A549 (cell line): Measurements from ENCODE around the gene SMIM11. TPM values are rescaled to one million over a fixed set of nuclear protein-coding genes. Genes with fewer than 3 reads are reported as not detected.

Source experiments
- ATAC-seq, 2 experiments: fragments of 200-7000 bp in 1 of 2; fragments of >200 bp in 1 of 2; cut with Nextera tagmentation in 1 of 2; cut with Tn5 transposase in 1 of 2; 3 replicates each; pipeline versions ENCODE4 v1.8.0 to v1.9.1; 2018 to 2020; ENCODE audit warnings: mild to moderate bottlenecking in 1 of 2, moderate library complexity in 1 of 2
- CTCF ChIA-PET: fragments of 300-600 bp; sonication (Branson Sonifier 250); formaldehyde crosslinking; extraction: SDS; loops from one replicate; lab custom pipeline; 2021; ENCODE audit warnings: antibody characterized with exemption, inconsistent platforms; lab: Yijun Ruan, JAX
- POLR2A ChIA-PET: fragments of 350-600 bp; formaldehyde crosslinking; extraction: SDS; loops from one replicate; lab custom pipeline; 2021; ENCODE audit warnings: antibody characterized with exemption, inconsistent platforms; lab: Yijun Ruan, JAX
- DNase-seq, 2 experiments: peaks; one replicate each; pipeline versions ENCODE4 v3.0.0 to v3.0.0-alpha.2; 2011 to 2016; ENCODE audit warnings: low read depth in 1 of 2, low spot score in 1 of 2
- FAIRE-seq: peaks from 2 replicates; lab custom pipeline; 2011; peaks lifted over from hg19 to GRCh38; lab: Jason Lieb, UNC
- H3K27ac ChIP-seq, 2 experiments: fragments of >200 bp; sonication (Bioruptor Twin); formaldehyde crosslinking; 3 replicates each; pipeline ENCODE4 v1.5.1; 2016 to 2017
- H3K4me1 ChIP-seq: fragments of >200 bp; sonication (Bioruptor Twin); formaldehyde crosslinking; 3 replicates; pipeline ENCODE4 v1.6.1; 2016
- H3K4me2 ChIP-seq: fragments of >200 bp; sonication (Bioruptor Twin); formaldehyde crosslinking; 3 replicates; pipeline ENCODE4 v1.6.1; 2016
- H3K4me3 ChIP-seq: fragments of >200 bp; sonication (Bioruptor Twin); formaldehyde crosslinking; 3 replicates; pipeline ENCODE4 v1.5.1; 2016
- H3K9me3 ChIP-seq: fragments of >200 bp; sonication (Bioruptor Twin); formaldehyde crosslinking; 3 replicates; pipeline ENCODE4 v1.6.1; 2016
- CEBPB ChIP-seq, 2 experiments: fragments of >200 bp in 1 of 2; sonication (Bioruptor Twin) in 1 of 2; formaldehyde crosslinking in 1 of 2; IDR thresholded peaks; 2 replicates each; pipeline ENCODE4 v1.6.1; 2012 to 2016
- CHD2 ChIP-seq: fragments of 150-350 bp; IDR thresholded peaks from 2 replicates; pipeline ENCODE4 v1.6.1; 2014; ENCODE audit warnings: low read length; ENCODE audit not compliant: partially characterized antibody
- CTCF ChIP-seq: fragments of >200 bp; sonication (Bioruptor Twin); formaldehyde crosslinking; IDR thresholded peaks from 3 replicates; pipeline ENCODE4 v1.5.1; 2016
- E2F6 ChIP-seq: IDR thresholded peaks from 2 replicates; pipeline ENCODE4 v1.6.1; 2012; ENCODE audit warnings: low read depth, borderline replicate concordance
- EHMT2 ChIP-seq: fragments of 200-600 bp; sonication (generic); IDR thresholded peaks from 2 replicates; pipeline ENCODE4 v1.6.1; 2016; ENCODE audit warnings: antibody characterized with exemption, low read depth, mild to moderate bottlenecking, moderate library complexity
- EP300 ChIP-seq, 2 experiments: fragments of >200 bp; sonication (Bioruptor Twin); formaldehyde crosslinking; IDR thresholded peaks; 2 replicates in 1 of 2; 3 replicates in 1 of 2; pipeline ENCODE4 v1.6.1; 2016 to 2017
- FOSB ChIP-seq: fragments of 250-450 bp; sonication (Bioruptor Pico); IDR thresholded peaks from 2 replicates; pipeline ENCODE4 v1.5.0; 2020; ENCODE audit warnings: mild to moderate bottlenecking, moderate library complexity
- HES2 ChIP-seq: fragments of >200 bp; sonication (Bioruptor Twin); formaldehyde crosslinking; IDR thresholded peaks from 2 replicates; pipeline ENCODE4 v1.6.1; 2016
- HEYL ChIP-seq: fragments of 250-450 bp; sonication (Bioruptor Pico); IDR thresholded peaks from 2 replicates; pipeline ENCODE4 v1.8.0; 2021; ENCODE audit warnings: mild to moderate bottlenecking, moderate library complexity
- HOXB13 ChIP-seq: fragments of 250-450 bp; sonication (Bioruptor Pico); IDR thresholded peaks from 2 replicates; pipeline ENCODE4 v1.5.0; 2020; ENCODE audit warnings: low read depth, mild to moderate bottlenecking, moderate library complexity
- KDM1A ChIP-seq: fragments of 200-600 bp; sonication (generic); IDR thresholded peaks from 2 replicates; pipeline ENCODE4 v1.6.1; 2016; ENCODE audit warnings: low read depth, mild to moderate bottlenecking
- MAFK ChIP-seq: fragments of 450-650 bp; IDR thresholded peaks from 2 replicates; pipeline ENCODE4 v1.6.1; 2014; ENCODE audit not compliant: partially characterized antibody
- MAX ChIP-seq: IDR thresholded peaks from 2 replicates; pipeline ENCODE4 v1.6.1; 2012
- MYC ChIP-seq: IDR thresholded peaks from 2 replicates; pipeline ENCODE4 v1.6.1; 2012; ENCODE audit warnings: mild to moderate bottlenecking, inconsistent platforms, low read length, improper control_type of control experiment, borderline replicate concordance
- NFE2L2 ChIP-seq: fragments of 150-350 bp; conservative IDR thresholded peaks from 2 replicates; pipeline ENCODE4 v1.6.1; 2014; ENCODE audit warnings: low read length
- NR3C1 ChIP-seq: fragments of >200 bp; sonication (Bioruptor Twin); formaldehyde crosslinking; IDR thresholded peaks from 3 replicates; pipeline ENCODE4 v1.6.1; 2017
- PBX3 ChIP-seq: IDR thresholded peaks from 2 replicates; pipeline ENCODE4 v1.6.1; 2012
- PHF8 ChIP-seq: fragments of 200-600 bp; sonication (generic); IDR thresholded peaks from 2 replicates; pipeline ENCODE4 v1.6.1; 2016; ENCODE audit warnings: low read depth, mild to moderate bottlenecking, antibody characterized with exemption, moderate library complexity, borderline replicate concordance
- POLR2AphosphoS2 ChIP-seq: conservative IDR thresholded peaks from 2 replicates; pipeline ENCODE4 v1.6.1; 2012; ENCODE audit warnings: low read length, improper control_type of control experiment, inconsistent platforms
- RAD21 ChIP-seq, 2 experiments: fragments of >200 bp in 1 of 2; sonication (Bioruptor Twin) in 1 of 2; formaldehyde crosslinking in 1 of 2; IDR thresholded peaks in 1 of 2; conservative IDR thresholded peaks in 1 of 2; 2 replicates in 1 of 2; 3 replicates in 1 of 2; pipeline ENCODE4 v1.6.1; 2012 to 2018; ENCODE audit warnings: inconsistent platforms in 1 of 2
- RNF2 ChIP-seq: fragments of 200-600 bp; sonication (generic); IDR thresholded peaks from 2 replicates; pipeline ENCODE4 v1.6.1; 2016; ENCODE audit warnings: low read depth, mild to moderate bottlenecking, antibody characterized with exemption, moderate library complexity, borderline replicate concordance
- SMC3 ChIP-seq: fragments of >200 bp; sonication (Bioruptor Twin); formaldehyde crosslinking; IDR thresholded peaks from 3 replicates; pipeline ENCODE4 v1.6.1; 2018; ENCODE audit warnings: inconsistent platforms
- SREBF2 ChIP-seq: fragments of 450-650 bp; IDR thresholded peaks from 2 replicates; pipeline ENCODE4 v1.6.1; 2014; ENCODE audit warnings: mild to moderate bottlenecking, moderate library complexity
- TFCP2L1 ChIP-seq: fragments of 250-450 bp; sonication (Bioruptor Pico); IDR thresholded peaks from 2 replicates; pipeline ENCODE4 v1.5.0; 2021; ENCODE audit warnings: mild to moderate bottlenecking
- TP53 ChIP-seq: fragments of 250-450 bp; sonication (Bioruptor Pico); IDR thresholded peaks from 2 replicates; pipeline ENCODE4 v1.5.0; 2021; ENCODE audit warnings: mild to moderate bottlenecking, moderate library complexity
- ZFP36 ChIP-seq: fragments of 450-650 bp; IDR thresholded peaks from 2 replicates; pipeline ENCODE4 v1.6.1; 2014; ENCODE audit warnings: borderline replicate concordance; ENCODE audit not compliant: partially characterized antibody
- ZSCAN20 ChIP-seq: fragments of 250-450 bp; sonication (Bioruptor Pico); IDR thresholded peaks from 2 replicates; pipeline ENCODE4 v1.8.0; 2022; ENCODE audit warnings: mild to moderate bottlenecking, moderate library complexity
- WGBS: methylation state at CpG from one replicate; pipeline ENCODE4 v1.1.6; 2017; ENCODE audit errors: missing lambda C conversion rate; 5-methylcytosine and 5-hydroxymethylcytosine counted together
- polyA plus RNA-seq, 4 experiments: library from polyadenylated mRNA; depleted of rRNA in 3 of 4; stranded (reverse); fragments of >200 nt; fragmentation: RNase III in 1 of 4; extraction: RNeasy Plus Mini Kit Qiagen cat#74134 plus additional on column Dnase treatment in 1 of 4; gene quantifications; 2 replicates in 3 of 4; 3 replicates in 1 of 4; pipeline ENCODE4 v1.2.3, GENCODE V29; 2011 to 2017

SMIM11 gene
- polyA plus RNA-seq, 2 of the 4 experiments (the other 2 are of a cell fraction), result 16.9 to 22.8 TPM

- no peak for TF ChIP-seq MAFK
- no peak for TF ChIP-seq TP53
- no peak for TF ChIP-seq MAX
- no peak for TF ChIP-seq FOSB (CRISPR knock-in tag)
- TF ChIP-seq NR3C1, result no peak
- no peak for TF ChIP-seq SREBF2
- TF ChIP-seq EP300 (IDR thresholded peaks at IDR 0.05), result no peak
- TF ChIP-seq CHD2, result no peak
- no peak for TF ChIP-seq CEBPB (IDR thresholded peaks at IDR 0.05)
- TF ChIP-seq MYC, result no peak
- no peak for TF ChIP-seq TFCP2L1 (CRISPR knock-in tag)
- no peak for TF ChIP-seq EHMT2
- no peak for TF ChIP-seq RNF2
- TF ChIP-seq PHF8, result no peak
- TF ChIP-seq PBX3, result no peak
- TF ChIP-seq NFE2L2, result no peak
- TF ChIP-seq E2F6, result no peak
- ATAC-seq (peak in 1 of 2 experiments; percentile 54; a peak in 2 of 6 replicates), DNase-seq (no peak), FAIRE-seq (no peak)
- Histone ChIP-seq H3K4me3 (no peak overlapping the region), H3K9me3 (no peaks in the 10 kb centered on the region; the same call in 2 of the 3 replicates), H3K4me1 (no peaks in the 10 kb centered on the region), H3K4me2 (no peak overlapping the region), H3K27ac (no peak overlapping the region)
- WGBS, result 55% methylated on average over 12 of the region's 12 CpGs
- POLR2A ChIA-PET, result no interaction called here
- CTCF ChIA-PET, result interaction anchor here (0.8 to 4.1 kb wide), 13 partner anchors 8 to 1669 kb away, joined by 3 to 22 read pairs (median 3); no protein-coding TSS in a partner anchor
Measured at GRCh38 chr21:34360488-34361241, 14.6 kb upstream of the SMIM11 start.

GRCh38 chr21:34362136-34362444 is 13.2 kb upstream of the SMIM11 start:
- Histone ChIP-seq H3K4me2 (0 out of 3 replicates have a peak overlapping the region, but pooled peaks have one; percentile 64), H3K27ac (no peak overlapping the region), H3K4me3 (no peak overlapping the region), H3K9me3 (no peaks in the 10 kb centered on the region; the same call in 2 of the 3 replicates), H3K4me1 (0 out of 3 replicates have a peak, but pooled peaks cover 2% of the 10 kb centered on the region)
- no peak for DNase-seq
- TF ChIP-seq RAD21 (conservative IDR thresholded peaks at IDR 0.05 in 1 of 2, IDR thresholded peaks at IDR 0.05 in 1 of 2), result no peak; a peak in 1 of 5 replicates
- 0 out of 3 replicates have a peak, but pooled peaks have one; percentile 4 for TF ChIP-seq SMC3
- peak in 1 of 2 experiments; percentile 23; a peak in 2 of 6 replicates for ATAC-seq
- WGBS, result 3% methylated on average over 3 of the region's 3 CpGs
- ChIA-PET POLR2A (no interaction called here), CTCF (interaction anchor here (0.5 to 4.1 kb wide), 19 partner anchors 8 to 1764 kb away, joined by 3 to 19 read pairs (median 5); no protein-coding TSS in a partner anchor)
- no peak for FAIRE-seq

GRCh38 chr21:34362670-34363069 is 12.6 kb upstream of the SMIM11 start:
- H3K4me2 ChIP-seq, result no peak overlapping the region
- no peaks in the 10 kb centered on the region; the same call in 2 of the 3 replicates for H3K9me3 ChIP-seq
- POLR2A ChIA-PET, result no interaction called here
- H3K4me3 ChIP-seq, result no peak overlapping the region
- CTCF ChIA-PET, result interaction anchor here (0.5 to 4.1 kb wide), 20 partner anchors 9 to 1764 kb away, joined by 3 to 19 read pairs (median 4); no protein-coding TSS in a partner anchor
- TF ChIP-seq HOXB13 (CRISPR knock-in tag) (no peak), SMC3 (no peak), CTCF (no peak), CEBPB (IDR thresholded peaks at IDR 0.05) (no peak), HES2 (no peak), KDM1A (no peak), MYC (no peak), NR3C1 (no peak), ZFP36 (no peak), ZSCAN20 (CRISPR knock-in tag) (no peak), SREBF2 (no peak), POLR2AphosphoS2 (no peak), EP300 (IDR thresholded peaks at IDR 0.05) (no peak), FOSB (CRISPR knock-in tag) (no peak), HEYL (CRISPR knock-in tag) (no peak), PHF8 (no peak)
- H3K4me1 ChIP-seq, result 0 out of 3 replicates have a peak, but pooled peaks cover 4% of the 10 kb centered on the region
- no peak overlapping the region for H3K27ac ChIP-seq
- WGBS, result 94% methylated on average over 3 of the region's 3 CpGs
- FAIRE-seq (no peak), ATAC-seq (no peak), DNase-seq (no peak)
